Measurements from ENCODE around the gene ZNF2. TPM values are rescaled to one million over a fixed set of nuclear protein-coding genes. Genes with fewer than 3 reads are reported as not detected.

ZNF2 gene
- total and polyA plus RNA-seq, 2 of the 13 experiments (the other 11 are each of a cell fraction or from before 2014, with no cell fraction given), result 4.3 to 6.1 TPM

DNA sequence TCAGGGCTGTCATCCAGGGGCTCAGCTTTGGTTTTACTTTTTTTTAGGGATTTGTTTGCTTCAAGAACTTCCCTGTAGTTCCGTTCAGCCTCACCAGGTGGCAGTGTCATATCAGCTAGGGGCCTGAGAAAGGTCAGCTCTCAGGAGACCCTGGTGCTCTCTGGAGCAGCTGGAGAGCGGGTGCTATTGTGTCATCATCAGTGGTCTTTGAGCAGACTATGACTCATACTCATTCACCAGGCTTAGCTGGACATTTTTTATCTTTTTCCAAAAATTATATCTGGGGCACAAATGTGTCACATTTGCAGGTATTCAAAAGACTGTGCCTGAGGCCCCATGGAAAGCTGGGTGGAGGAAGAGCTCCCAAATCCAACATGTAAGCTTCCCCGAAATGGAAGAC, 66.1 kb downstream of the ZNF2 start (continued):
- TF ChIP-seq MLX (CRISPR knock-in tag; IDR thresholded peaks at IDR 0.05) (0 out of 2 replicates have a peak, but pooled peaks have one; percentile 43), HMG20B (CRISPR knock-in tag; conservative IDR thresholded peaks at IDR 0.05) (no peak), NCOA1 (CRISPR knock-in tag; IDR thresholded peaks at IDR 0.05) (no peak), FOSL2 (CRISPR knock-in tag; IDR thresholded peaks at IDR 0.05) (peak; percentile 97), NCOR1 (IDR thresholded peaks at IDR 0.05; ENCODE audit: borderline replicate concordance, low read length) (peak; percentile 63; the same call in 1 of the 2 replicates), HNRNPH1 (optimal IDR thresholded peaks at IDR 0.05; ENCODE audit: low read depth, low read length) (no peak), SOX6 (IDR thresholded peaks at IDR 0.05) (no peak), SOX6 (CRISPR knock-in tag; IDR thresholded peaks at IDR 0.05) (peak; percentile 40; the same call in 1 of the 2 replicates), ARID5B (CRISPR knock-in tag; IDR thresholded peaks at IDR 0.05) (peak; percentile 62), MAZ (IDR thresholded peaks at IDR 0.05; ENCODE audit: borderline replicate concordance, low read depth, low read length) (no peak), MAZ (CRISPR knock-in tag; IDR thresholded peaks at IDR 0.05; ENCODE audit: low read depth) (0 out of 2 replicates have a peak, but pooled peaks have one; percentile 50), TBL1XR1 (IDR thresholded peaks at IDR 0.05; ENCODE audit: borderline replicate concordance, low read length, partially characterized antibody) (peak; percentile 29), ZNF282 (IDR thresholded peaks at IDR 0.05; ENCODE audit: partially characterized antibody) (no peak), POGZ (CRISPR knock-in tag; IDR thresholded peaks at IDR 0.05) (no peak), ZNF225 (CRISPR knock-in tag; IDR thresholded peaks at IDR 0.05) (no peak), SMC3 (IDR thresholded peaks at IDR 0.05; ENCODE audit: low read length) (peak; percentile 94), ZNF124 (CRISPR knock-in tag; IDR thresholded peaks at IDR 0.05) (no peak), TOE1 (CRISPR knock-in tag; IDR thresholded peaks at IDR 0.05) (no peak), ZBTB7A (CRISPR knock-in tag; IDR thresholded peaks at IDR 0.05) (no peak), MXI1 (IDR thresholded peaks at IDR 0.05; ENCODE audit: borderline replicate concordance, low read depth, low read length) (0 out of 3 replicates have a peak, but pooled peaks have one; percentile 19), KAT8 (CRISPR knock-in tag; IDR thresholded peaks at IDR 0.05) (peak; percentile 32; the same call in 1 of the 2 replicates), ZNF12 (CRISPR knock-in tag; IDR thresholded peaks at IDR 0.05) (peak; percentile 72; the same call in 1 of the 2 replicates)
- TF ChIP-seq, protein P1, sequence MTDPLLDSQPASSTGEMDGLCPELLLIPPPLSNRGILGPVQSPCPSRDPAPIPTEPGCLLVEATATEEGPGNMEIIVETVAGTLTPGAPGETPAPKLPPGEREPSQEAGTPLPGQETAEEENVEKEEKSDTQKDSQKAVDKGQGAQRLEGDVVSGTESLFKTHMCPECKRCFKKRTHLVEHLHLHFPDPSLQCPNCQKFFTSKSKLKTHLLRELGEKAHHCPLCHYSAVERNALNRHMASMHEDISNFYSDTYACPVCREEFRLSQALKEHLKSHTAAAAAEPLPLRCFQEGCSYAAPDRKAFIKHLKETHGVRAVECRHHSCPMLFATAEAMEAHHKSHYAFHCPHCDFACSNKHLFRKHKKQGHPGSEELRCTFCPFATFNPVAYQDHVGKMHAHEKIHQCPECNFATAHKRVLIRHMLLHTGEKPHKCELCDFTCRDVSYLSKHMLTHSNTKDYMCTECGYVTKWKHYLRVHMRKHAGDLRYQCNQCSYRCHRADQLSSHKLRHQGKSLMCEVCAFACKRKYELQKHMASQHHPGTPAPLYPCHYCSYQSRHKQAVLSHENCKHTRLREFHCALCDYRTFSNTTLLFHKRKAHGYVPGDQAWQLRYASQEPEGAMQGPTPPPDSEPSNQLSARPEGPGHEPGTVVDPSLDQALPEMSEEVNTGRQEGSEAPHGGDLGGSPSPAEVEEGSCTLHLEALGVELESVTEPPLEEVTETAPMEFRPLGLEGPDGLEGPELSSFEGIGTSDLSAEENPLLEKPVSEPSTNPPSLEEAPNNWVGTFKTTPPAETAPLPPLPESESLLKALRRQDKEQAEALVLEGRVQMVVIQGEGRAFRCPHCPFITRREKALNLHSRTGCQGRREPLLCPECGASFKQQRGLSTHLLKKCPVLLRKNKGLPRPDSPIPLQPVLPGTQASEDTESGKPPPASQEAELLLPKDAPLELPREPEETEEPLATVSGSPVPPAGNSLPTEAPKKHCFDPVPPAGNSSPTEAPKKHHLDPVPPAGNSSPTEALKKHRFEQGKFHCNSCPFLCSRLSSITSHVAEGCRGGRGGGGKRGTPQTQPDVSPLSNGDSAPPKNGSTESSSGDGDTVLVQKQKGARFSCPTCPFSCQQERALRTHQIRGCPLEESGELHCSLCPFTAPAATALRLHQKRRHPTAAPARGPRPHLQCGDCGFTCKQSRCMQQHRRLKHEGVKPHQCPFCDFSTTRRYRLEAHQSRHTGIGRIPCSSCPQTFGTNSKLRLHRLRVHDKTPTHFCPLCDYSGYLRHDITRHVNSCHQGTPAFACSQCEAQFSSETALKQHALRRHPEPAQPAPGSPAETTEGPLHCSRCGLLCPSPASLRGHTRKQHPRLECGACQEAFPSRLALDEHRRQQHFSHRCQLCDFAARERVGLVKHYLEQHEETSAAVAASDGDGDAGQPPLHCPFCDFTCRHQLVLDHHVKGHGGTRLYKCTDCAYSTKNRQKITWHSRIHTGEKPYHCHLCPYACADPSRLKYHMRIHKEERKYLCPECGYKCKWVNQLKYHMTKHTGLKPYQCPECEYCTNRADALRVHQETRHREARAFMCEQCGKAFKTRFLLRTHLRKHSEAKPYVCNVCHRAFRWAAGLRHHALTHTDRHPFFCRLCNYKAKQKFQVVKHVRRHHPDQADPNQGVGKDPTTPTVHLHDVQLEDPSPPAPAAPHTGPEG (CRISPR knock-in tag; IDR thresholded peaks at IDR 0.05), result no peak

All from HepG2 (cell line).